ENCODE data around the gene NXN.
A peak's percentile ranks its signal among the peaks of the same experiment; 100 is the strongest.

Gene NXN

DNA sequence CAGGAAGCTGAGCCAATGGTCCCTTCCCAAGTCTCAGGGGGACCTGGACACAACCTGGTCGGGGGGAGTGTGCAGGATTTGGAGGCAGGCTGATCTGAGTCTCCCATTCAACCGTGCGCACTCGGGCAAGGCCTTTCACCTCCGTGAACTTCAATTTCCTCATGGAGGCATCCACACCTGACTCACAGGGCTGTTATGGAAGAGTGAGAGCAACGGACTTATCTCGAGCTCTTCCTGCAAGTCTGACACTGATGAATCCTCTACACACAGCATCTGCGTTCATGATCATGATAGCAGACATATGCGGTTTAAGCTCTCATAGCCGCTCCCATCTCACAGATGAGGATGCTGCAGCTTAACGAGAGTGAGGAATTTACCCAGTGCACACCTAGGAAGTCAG lies 39.0 kb upstream of the NXN start:
- Histone ChIP-seq H3K36me3 (ENCODE audit: control insufficient read depth in 1 of 2, insufficient read depth in 2 of 2, low read depth in 1 of 2, low read length in 2 of 2) (peaks cover 21 to 60% of the 10 kb centered on the region in 2 experiments), H3K23ac (ENCODE audit: low read length in 2 of 2) (no peak overlapping the region), H4K8ac (ENCODE audit: low read length) (no peak overlapping the region), H4K91ac (ENCODE audit: low read length) (no peak overlapping the region), H3K79me1 (replicated peaks; ENCODE audit: low read length, poor library complexity, severe bottlenecking) (peaks cover 33% of the 10 kb centered on the region), H3K4me2 (ENCODE audit: low read length, poor library complexity, severe bottlenecking) (no peak overlapping the region), H3K9me3 (ENCODE audit: control insufficient read depth, low read length) (no peaks in the 10 kb centered on the region), H2AK5ac (ENCODE audit: low read length, severe bottlenecking) (no peak overlapping the region), H3K14ac (ENCODE audit: low read length in 2 of 2) (no peak overlapping the region), H2BK15ac (ENCODE audit: low read depth, poor library complexity, severe bottlenecking) (no peak overlapping the region), H3K4ac (ENCODE audit: low read depth in 1 of 2, low read length in 2 of 2) (no peak overlapping the region), H3K18ac (ENCODE audit: low read depth in 1 of 2, low read length in 2 of 2) (no peak overlapping the region), H3K27me3 (ENCODE audit: control insufficient read depth in 1 of 2, insufficient read depth in 1 of 2, low read length in 2 of 2) (no peaks in the 10 kb centered on the region), H2BK12ac (ENCODE audit: low read length in 2 of 2) (no peak overlapping the region), H3K4me3 (ENCODE audit: insufficient read depth in 1 of 2, low read depth in 1 of 2, low read length in 2 of 2) (no peak overlapping the region), H2AFZ (ENCODE audit: low read depth, low read length) (no peak overlapping the region), H2BK120ac (ENCODE audit: low read depth, low read length) (no peak overlapping the region), H3K9ac (ENCODE audit: low read length) (no peak overlapping the region), H3K4me1 (ENCODE audit: control insufficient read depth, insufficient read depth, low read depth, low read length) (peaks cover 6% of the 10 kb centered on the region), H3K27ac (ENCODE audit: low read length, poor library complexity, severe bottlenecking) (no peak overlapping the region), H2BK5ac (ENCODE audit: low read depth, low read length, poor library complexity, severe bottlenecking) (no peak overlapping the region)
- no peak for DNase-seq
- 91% methylated on average over 11 of the region's 11 CpGs for WGBS

DNA sequence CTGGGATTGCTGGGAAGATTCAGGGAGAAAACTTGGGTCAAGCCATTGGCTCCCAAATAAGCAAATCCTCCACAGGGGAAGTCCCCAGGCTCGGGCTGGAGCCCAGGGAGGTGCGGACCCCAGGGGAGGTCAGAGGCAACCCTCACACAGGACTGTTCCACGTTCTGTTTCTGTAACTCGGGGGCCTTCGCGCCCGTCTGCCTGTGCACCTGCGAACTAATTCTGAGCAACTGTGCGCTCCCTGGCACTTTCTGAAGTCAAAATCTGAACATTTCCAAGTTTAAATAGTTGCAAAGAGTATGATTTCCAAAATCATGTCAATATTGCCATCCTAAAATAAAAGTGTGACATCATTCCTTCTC lies 34.1 kb upstream of the NXN start:
- Histone ChIP-seq H3K36me3 (ENCODE audit: control insufficient read depth in 1 of 2, insufficient read depth in 2 of 2, low read depth in 1 of 2, low read length in 2 of 2) (peaks cover 46 to 63% of the 10 kb centered on the region in 2 experiments), H4K8ac (ENCODE audit: low read length) (no peak overlapping the region), H3K18ac (ENCODE audit: low read depth in 1 of 2, low read length in 2 of 2) (no peak overlapping the region), H3K23ac (ENCODE audit: low read length in 2 of 2) (no peak overlapping the region), H2BK15ac (ENCODE audit: low read depth, poor library complexity, severe bottlenecking) (no peak overlapping the region), H3K14ac (ENCODE audit: low read length in 2 of 2) (no peak overlapping the region), H2BK120ac (ENCODE audit: low read depth, low read length) (no peak overlapping the region), H3K4me3 (ENCODE audit: insufficient read depth in 1 of 2, low read depth in 1 of 2, low read length in 2 of 2) (no peak overlapping the region), H2BK12ac (ENCODE audit: low read length in 2 of 2) (no peak overlapping the region), H3K27me3 (ENCODE audit: control insufficient read depth in 1 of 2, insufficient read depth in 1 of 2, low read length in 2 of 2) (no peaks in the 10 kb centered on the region), H2BK5ac (ENCODE audit: low read depth, low read length, poor library complexity, severe bottlenecking) (no peak overlapping the region), H3K4me2 (ENCODE audit: low read length, poor library complexity, severe bottlenecking) (no peak overlapping the region), H3K9ac (ENCODE audit: low read length) (no peak overlapping the region), H2AFZ (ENCODE audit: low read depth, low read length) (no peak overlapping the region), H3K79me1 (replicated peaks; ENCODE audit: low read length, poor library complexity, severe bottlenecking) (peaks cover 16% of the 10 kb centered on the region), H3K4ac (ENCODE audit: low read depth in 1 of 2, low read length in 2 of 2) (no peak overlapping the region), H4K91ac (ENCODE audit: low read length) (no peak overlapping the region), H3K27ac (ENCODE audit: low read length, poor library complexity, severe bottlenecking) (no peak overlapping the region), H3K4me1 (ENCODE audit: control insufficient read depth, insufficient read depth, low read depth, low read length) (peaks cover 2% of the 10 kb centered on the region), H3K9me3 (ENCODE audit: control insufficient read depth, low read length) (no peaks in the 10 kb centered on the region), H2AK5ac (ENCODE audit: low read length, severe bottlenecking) (no peak overlapping the region)
- no peak for DNase-seq
- WGBS, result 97% methylated on average over 9 of the region's 9 CpGs

DNA sequence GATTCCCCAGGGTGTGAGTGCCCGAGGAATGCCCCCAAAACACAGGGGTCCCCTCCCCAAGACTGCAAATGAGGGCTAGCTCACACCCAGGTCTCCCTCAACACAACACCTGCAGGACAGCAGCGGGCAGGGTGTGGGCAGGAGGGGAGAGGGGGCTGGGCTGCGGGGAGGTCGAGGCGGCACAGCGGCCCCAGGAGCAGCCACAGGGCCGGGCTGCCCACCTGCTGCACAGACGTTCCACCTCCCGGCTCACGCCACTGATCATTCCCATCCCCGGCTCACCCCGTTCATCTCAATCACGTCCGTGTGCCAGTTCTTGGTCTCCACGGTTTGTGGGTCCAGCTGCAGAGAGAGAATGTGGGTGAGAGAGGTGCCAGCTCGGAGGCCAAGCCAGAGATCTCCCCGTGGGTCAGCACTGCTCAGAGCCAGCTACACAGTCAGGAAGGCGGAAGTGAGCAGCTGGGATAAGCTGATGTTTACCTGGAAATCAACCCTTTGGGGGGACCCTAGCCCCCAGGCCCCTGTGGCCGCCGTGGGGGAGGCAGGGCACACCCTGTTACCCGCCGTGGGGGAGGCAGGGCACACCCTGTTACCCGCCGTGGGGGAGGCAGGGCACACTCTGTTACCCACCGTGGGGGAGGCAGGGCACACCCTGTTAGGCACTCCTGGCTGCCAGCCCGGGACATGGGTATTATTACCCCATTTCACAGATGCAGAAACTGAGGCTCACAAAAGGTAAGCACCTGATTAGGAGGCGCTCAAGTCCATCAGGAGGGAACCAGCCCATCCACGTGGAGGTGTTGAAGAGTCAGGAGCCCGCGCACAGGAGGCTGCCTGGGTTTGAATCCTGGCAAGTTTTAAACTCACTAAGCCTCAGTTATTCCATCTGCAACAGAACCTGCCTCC lies 33.5 kb upstream of the NXN start:
- Histone ChIP-seq H2BK5ac (ENCODE audit: low read depth, low read length, poor library complexity, severe bottlenecking) (no peak overlapping the region), H2AFZ (ENCODE audit: low read depth, low read length) (no peak overlapping the region), H4K8ac (ENCODE audit: low read length) (no peak overlapping the region), H3K27me3 (ENCODE audit: control insufficient read depth in 1 of 2, insufficient read depth in 1 of 2, low read length in 2 of 2) (no peaks in the 10 kb centered on the region), H3K9me3 (ENCODE audit: control insufficient read depth, low read length) (no peaks in the 10 kb centered on the region), H2BK120ac (ENCODE audit: low read depth, low read length) (no peak overlapping the region), H3K14ac (ENCODE audit: low read length in 2 of 2) (no peak overlapping the region), H3K4ac (ENCODE audit: low read depth in 1 of 2, low read length in 2 of 2) (no peak overlapping the region), H4K91ac (ENCODE audit: low read length) (no peak overlapping the region), H3K36me3 (ENCODE audit: control insufficient read depth in 1 of 2, insufficient read depth in 2 of 2, low read depth in 1 of 2, low read length in 2 of 2) (peaks cover 42 to 64% of the 10 kb centered on the region in 2 experiments), H3K9ac (ENCODE audit: low read length) (no peak overlapping the region), H3K18ac (ENCODE audit: low read depth in 1 of 2, low read length in 2 of 2) (no peak overlapping the region), H2BK15ac (ENCODE audit: low read depth, poor library complexity, severe bottlenecking) (no peak overlapping the region), H3K4me3 (ENCODE audit: insufficient read depth in 1 of 2, low read depth in 1 of 2, low read length in 2 of 2) (no peak overlapping the region), H3K27ac (ENCODE audit: low read length, poor library complexity, severe bottlenecking) (no peak overlapping the region), H3K79me1 (replicated peaks; ENCODE audit: low read length, poor library complexity, severe bottlenecking) (peaks cover 16% of the 10 kb centered on the region), H3K4me2 (ENCODE audit: low read length, poor library complexity, severe bottlenecking) (no peak overlapping the region), H3K4me1 (ENCODE audit: control insufficient read depth, insufficient read depth, low read depth, low read length) (no peaks in the 10 kb centered on the region), H2BK12ac (ENCODE audit: low read length in 2 of 2) (no peak overlapping the region), H2AK5ac (ENCODE audit: low read length, severe bottlenecking) (no peak overlapping the region), H3K23ac (ENCODE audit: low read length in 2 of 2) (peak overlapping the region in 1 of 2 experiments; percentile 23)
- no peak for DNase-seq
- WGBS, result 89% methylated on average over 29 of the region's 30 CpGs

DNA sequence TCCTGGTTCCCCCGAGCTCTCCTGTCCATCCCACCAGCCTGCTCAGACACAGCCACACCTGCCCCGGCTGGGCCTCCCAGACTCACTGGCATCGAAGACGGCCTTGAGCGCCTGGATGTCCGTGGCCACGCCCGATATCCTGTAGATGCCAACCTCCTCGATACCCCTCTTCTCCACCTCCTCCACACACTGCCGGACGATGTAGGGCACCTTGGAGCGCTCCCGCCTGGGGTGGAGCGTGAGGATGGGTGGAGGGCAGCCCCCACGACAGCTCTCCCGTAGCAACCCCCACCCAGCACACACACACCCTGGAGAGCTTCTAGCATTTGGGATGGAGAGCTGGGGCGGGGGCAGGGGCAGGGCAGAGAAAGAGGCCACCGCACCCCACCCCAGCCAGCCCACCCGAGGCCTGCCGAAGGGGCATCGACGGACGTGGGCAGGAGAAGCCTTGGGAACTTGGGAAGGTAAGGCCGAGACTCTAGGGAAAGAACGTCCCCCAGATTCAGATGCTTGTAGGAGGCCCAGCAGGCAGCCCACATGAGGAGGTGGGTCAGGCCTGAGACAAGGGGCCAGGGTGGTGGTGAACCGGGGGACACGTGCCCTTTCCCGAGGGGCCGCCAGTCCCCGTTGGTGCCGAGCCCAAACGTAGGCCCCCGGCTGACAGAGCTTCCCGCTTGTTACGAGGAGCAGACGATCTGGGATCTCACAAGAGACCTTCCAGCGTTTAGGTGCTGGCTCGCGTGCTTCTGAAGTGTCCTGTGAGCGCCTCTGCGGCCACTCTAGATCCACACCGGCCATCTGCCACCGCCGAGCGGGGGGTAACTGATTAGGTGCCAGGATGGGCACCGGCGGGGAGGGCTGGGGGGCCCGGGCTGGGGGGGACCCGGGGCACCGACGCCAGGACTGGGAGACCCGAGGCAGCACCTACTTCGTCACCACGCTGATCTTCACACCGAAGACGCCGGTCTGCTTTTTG lies 32.5 kb upstream of the NXN start:
- Histone ChIP-seq H2BK5ac (ENCODE audit: low read depth, low read length, poor library complexity, severe bottlenecking) (no peak overlapping the region), H3K27ac (ENCODE audit: low read length, poor library complexity, severe bottlenecking) (no peak overlapping the region), H3K4me2 (ENCODE audit: low read length, poor library complexity, severe bottlenecking) (no peak overlapping the region), H3K36me3 (ENCODE audit: control insufficient read depth in 1 of 2, insufficient read depth in 2 of 2, low read depth in 1 of 2, low read length in 2 of 2) (peaks cover 48 to 72% of the 10 kb centered on the region in 2 experiments), H2BK120ac (ENCODE audit: low read depth, low read length) (no peak overlapping the region), H3K23ac (ENCODE audit: low read length in 2 of 2) (no peak overlapping the region), H3K14ac (ENCODE audit: low read length in 2 of 2) (no peak overlapping the region), H4K8ac (ENCODE audit: low read length) (no peak overlapping the region), H4K91ac (ENCODE audit: low read length) (no peak overlapping the region), H2BK15ac (ENCODE audit: low read depth, poor library complexity, severe bottlenecking) (no peak overlapping the region), H3K4ac (ENCODE audit: low read depth in 1 of 2, low read length in 2 of 2) (no peak overlapping the region), H2AFZ (ENCODE audit: low read depth, low read length) (no peak overlapping the region), H3K79me1 (replicated peaks; ENCODE audit: low read length, poor library complexity, severe bottlenecking) (peaks cover 20% of the 10 kb centered on the region), H3K9ac (ENCODE audit: low read length) (no peak overlapping the region), H3K18ac (ENCODE audit: low read depth in 1 of 2, low read length in 2 of 2) (no peak overlapping the region), H3K27me3 (ENCODE audit: control insufficient read depth in 1 of 2, insufficient read depth in 1 of 2, low read length in 2 of 2) (no peaks in the 10 kb centered on the region), H3K4me1 (ENCODE audit: control insufficient read depth, insufficient read depth, low read depth, low read length) (no peaks in the 10 kb centered on the region), H2AK5ac (ENCODE audit: low read length, severe bottlenecking) (no peak overlapping the region), H3K4me3 (ENCODE audit: insufficient read depth in 1 of 2, low read depth in 1 of 2, low read length in 2 of 2) (no peak overlapping the region), H2BK12ac (ENCODE audit: low read length in 2 of 2) (no peak overlapping the region), H3K9me3 (ENCODE audit: control insufficient read depth, low read length) (no peaks in the 10 kb centered on the region)
- DNase-seq, result no peak
- WGBS, result 94% methylated on average over 40 of the region's 57 CpGs
